ENCODE data around the gene MAN1B1. TPM values are rescaled to one million over a fixed set of nuclear protein-coding genes. Genes with fewer than 3 reads are reported as not detected.

MAN1B1 gene
- total and polyA plus RNA-seq, 4 donors = 19.9 to 31.8 (median 26.5) TPM

DNA sequence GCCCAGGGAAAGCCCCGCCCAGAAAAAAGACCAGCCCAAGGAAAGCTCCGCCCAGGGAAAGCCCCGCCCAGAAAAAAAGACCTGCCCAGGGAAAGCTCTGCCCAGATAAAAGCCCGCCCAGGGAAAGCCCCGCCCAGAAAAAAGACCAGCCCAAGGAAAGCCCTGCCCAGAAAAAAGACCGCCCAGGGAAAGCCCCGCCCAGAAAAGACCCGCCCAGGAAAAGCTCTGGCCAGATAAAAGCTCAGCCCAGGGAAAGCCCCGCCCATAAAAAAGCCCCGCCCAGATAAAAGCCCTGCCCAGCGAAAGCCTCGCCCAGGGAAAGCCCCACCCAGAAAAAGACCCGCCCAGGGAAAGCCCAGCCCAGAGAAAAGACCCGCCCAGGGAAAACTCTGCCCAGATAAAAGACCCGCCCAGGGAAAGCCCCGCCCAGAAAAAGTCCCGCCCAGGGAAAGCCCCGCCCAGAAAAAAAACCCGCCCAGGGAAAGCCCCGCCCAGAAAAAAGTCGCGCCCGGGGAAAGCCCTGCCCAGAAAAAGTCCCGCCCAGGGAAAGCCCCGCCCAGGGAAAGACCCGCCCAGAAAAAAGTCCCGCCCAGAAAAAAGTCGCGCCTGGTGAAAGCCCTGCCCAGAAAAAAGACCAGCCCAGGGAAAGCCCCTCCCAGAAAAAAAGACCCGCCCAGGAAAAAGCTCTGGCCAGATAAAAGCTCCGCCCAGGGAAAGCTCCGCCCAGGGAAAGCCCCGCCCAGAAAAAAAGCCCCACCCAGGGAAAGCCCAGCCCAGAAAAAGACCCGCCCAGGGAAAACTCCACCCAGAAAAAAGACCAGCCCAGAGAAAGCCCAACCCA, 64.1 kb downstream of the MAN1B1 start:
- Histone ChIP-seq H3K4me1 (ENCODE audit: control insufficient read depth in 4 of 4, insufficient read depth in 4 of 4, low read length in 3 of 4) (no peaks in the 10 kb centered on the region), H3K36me3 (ENCODE audit: control insufficient read depth in 4 of 4, insufficient read depth in 3 of 4, low read depth in 1 of 4, low read length in 3 of 4) (no peaks in the 10 kb centered on the region), H3K27ac (ENCODE audit: low read depth in 1 of 2, low read length in 2 of 2) (no peak overlapping the region), H3K9me3 (ENCODE audit: control insufficient read depth in 4 of 4, low read length in 3 of 4) (no peaks in the 10 kb centered on the region), H3K27me3 (ENCODE audit: control insufficient read depth in 4 of 4, insufficient read depth in 4 of 4, low read length in 3 of 4) (peaks cover 0 to 5% (median 3%) of the 10 kb centered on the region in 4 donors), H3K9ac (ENCODE audit: low read depth in 1 of 2, low read length in 2 of 2) (no peak overlapping the region), H3K4me3 (ENCODE audit: low read depth in 1 of 3, low read length in 3 of 3) (no peak overlapping the region)
- 29% methylated on average over 34 of the region's 34 CpGs for WGBS
- TF ChIP-seq RXRA (IDR thresholded peaks at IDR 0.05) (no peak), TAF1 (conservative IDR thresholded peaks at IDR 0.05) (no peak), RAD21 (IDR thresholded peaks at IDR 0.05) (no peak), FOXA2 (IDR thresholded peaks at IDR 0.05) (no peak), NR2F2 (IDR thresholded peaks at IDR 0.05) (no peak), FOXA1 (IDR thresholded peaks at IDR 0.05) (no peak)
- TF ChIP-seq, protein P1, sequence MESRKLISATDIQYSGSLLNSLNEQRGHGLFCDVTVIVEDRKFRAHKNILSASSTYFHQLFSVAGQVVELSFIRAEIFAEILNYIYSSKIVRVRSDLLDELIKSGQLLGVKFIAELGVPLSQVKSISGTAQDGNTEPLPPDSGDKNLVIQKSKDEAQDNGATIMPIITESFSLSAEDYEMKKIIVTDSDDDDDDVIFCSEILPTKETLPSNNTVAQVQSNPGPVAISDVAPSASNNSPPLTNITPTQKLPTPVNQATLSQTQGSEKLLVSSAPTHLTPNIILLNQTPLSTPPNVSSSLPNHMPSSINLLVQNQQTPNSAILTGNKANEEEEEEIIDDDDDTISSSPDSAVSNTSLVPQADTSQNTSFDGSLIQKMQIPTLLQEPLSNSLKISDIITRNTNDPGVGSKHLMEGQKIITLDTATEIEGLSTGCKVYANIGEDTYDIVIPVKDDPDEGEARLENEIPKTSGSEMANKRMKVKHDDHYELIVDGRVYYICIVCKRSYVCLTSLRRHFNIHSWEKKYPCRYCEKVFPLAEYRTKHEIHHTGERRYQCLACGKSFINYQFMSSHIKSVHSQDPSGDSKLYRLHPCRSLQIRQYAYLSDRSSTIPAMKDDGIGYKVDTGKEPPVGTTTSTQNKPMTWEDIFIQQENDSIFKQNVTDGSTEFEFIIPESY (IDR thresholded peaks at IDR 0.05) = no peak
- TF ChIP-seq, protein P2, sequence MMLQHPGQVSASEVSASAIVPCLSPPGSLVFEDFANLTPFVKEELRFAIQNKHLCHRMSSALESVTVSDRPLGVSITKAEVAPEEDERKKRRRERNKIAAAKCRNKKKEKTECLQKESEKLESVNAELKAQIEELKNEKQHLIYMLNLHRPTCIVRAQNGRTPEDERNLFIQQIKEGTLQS (IDR thresholded peaks at IDR 0.05) = no peak
- TF ChIP-seq, protein P3, sequence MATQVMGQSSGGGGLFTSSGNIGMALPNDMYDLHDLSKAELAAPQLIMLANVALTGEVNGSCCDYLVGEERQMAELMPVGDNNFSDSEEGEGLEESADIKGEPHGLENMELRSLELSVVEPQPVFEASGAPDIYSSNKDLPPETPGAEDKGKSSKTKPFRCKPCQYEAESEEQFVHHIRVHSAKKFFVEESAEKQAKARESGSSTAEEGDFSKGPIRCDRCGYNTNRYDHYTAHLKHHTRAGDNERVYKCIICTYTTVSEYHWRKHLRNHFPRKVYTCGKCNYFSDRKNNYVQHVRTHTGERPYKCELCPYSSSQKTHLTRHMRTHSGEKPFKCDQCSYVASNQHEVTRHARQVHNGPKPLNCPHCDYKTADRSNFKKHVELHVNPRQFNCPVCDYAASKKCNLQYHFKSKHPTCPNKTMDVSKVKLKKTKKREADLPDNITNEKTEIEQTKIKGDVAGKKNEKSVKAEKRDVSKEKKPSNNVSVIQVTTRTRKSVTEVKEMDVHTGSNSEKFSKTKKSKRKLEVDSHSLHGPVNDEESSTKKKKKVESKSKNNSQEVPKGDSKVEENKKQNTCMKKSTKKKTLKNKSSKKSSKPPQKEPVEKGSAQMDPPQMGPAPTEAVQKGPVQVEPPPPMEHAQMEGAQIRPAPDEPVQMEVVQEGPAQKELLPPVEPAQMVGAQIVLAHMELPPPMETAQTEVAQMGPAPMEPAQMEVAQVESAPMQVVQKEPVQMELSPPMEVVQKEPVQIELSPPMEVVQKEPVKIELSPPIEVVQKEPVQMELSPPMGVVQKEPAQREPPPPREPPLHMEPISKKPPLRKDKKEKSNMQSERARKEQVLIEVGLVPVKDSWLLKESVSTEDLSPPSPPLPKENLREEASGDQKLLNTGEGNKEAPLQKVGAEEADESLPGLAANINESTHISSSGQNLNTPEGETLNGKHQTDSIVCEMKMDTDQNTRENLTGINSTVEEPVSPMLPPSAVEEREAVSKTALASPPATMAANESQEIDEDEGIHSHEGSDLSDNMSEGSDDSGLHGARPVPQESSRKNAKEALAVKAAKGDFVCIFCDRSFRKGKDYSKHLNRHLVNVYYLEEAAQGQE (IDR thresholded peaks at IDR 0.05) = no peak
- TF ChIP-seq, protein P4, sequence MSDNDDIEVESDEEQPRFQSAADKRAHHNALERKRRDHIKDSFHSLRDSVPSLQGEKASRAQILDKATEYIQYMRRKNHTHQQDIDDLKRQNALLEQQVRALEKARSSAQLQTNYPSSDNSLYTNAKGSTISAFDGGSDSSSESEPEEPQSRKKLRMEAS (IDR thresholded peaks at IDR 0.05) = no peak
- DNase-seq (ENCODE audit: low spot score) = no peak

DNA sequence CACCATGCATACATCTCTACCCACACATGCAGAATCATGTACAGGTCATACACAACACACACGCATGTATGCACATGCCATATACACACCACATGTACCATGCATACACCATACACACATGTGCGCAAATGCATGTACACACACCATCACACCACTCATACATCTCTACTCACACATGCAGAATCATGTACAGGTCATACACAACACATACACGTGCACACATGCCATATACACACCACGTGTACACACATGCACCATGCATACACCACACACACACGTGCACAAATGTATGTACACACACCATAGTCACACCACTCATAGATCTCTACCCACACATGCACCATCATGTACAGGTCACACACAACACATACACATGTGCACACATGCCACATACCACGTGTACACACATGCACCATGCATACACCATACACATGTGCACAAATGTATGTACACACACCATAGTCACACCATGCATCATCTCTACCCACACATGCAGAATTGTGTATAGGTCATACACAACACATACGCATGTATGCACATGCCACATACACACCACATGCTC, 66.1 kb downstream of the MAN1B1 start:
- H3K9me3 ChIP-seq (ENCODE audit: control insufficient read depth in 4 of 4, low read length in 3 of 4) = no peaks in the 10 kb centered on the region
- no peak overlapping the region for H3K4me3 ChIP-seq (ENCODE audit: low read depth in 1 of 3, low read length in 3 of 3)
- H3K27ac ChIP-seq (ENCODE audit: low read depth in 1 of 2, low read length in 2 of 2) = no peak overlapping the region
- H3K9ac ChIP-seq (ENCODE audit: low read depth in 1 of 2, low read length in 2 of 2) = no peak overlapping the region
- no peaks in the 10 kb centered on the region for H3K4me1 ChIP-seq (ENCODE audit: control insufficient read depth in 4 of 4, insufficient read depth in 4 of 4, low read length in 3 of 4)
- H3K36me3 ChIP-seq (ENCODE audit: control insufficient read depth in 4 of 4, insufficient read depth in 3 of 4, low read depth in 1 of 4, low read length in 3 of 4) = no peaks in the 10 kb centered on the region
- DNase-seq (ENCODE audit: low spot score) = no peak
- 87% methylated on average over 7 of the region's 7 CpGs for WGBS
- TF ChIP-seq NR2F2 (IDR thresholded peaks at IDR 0.05) = no peak
- TF ChIP-seq TAF1 (conservative IDR thresholded peaks at IDR 0.05) = no peak
- no peak for TF ChIP-seq EGR1 (IDR thresholded peaks at IDR 0.05; ENCODE audit: low read depth in 2 of 2)
- TF ChIP-seq, protein P5, sequence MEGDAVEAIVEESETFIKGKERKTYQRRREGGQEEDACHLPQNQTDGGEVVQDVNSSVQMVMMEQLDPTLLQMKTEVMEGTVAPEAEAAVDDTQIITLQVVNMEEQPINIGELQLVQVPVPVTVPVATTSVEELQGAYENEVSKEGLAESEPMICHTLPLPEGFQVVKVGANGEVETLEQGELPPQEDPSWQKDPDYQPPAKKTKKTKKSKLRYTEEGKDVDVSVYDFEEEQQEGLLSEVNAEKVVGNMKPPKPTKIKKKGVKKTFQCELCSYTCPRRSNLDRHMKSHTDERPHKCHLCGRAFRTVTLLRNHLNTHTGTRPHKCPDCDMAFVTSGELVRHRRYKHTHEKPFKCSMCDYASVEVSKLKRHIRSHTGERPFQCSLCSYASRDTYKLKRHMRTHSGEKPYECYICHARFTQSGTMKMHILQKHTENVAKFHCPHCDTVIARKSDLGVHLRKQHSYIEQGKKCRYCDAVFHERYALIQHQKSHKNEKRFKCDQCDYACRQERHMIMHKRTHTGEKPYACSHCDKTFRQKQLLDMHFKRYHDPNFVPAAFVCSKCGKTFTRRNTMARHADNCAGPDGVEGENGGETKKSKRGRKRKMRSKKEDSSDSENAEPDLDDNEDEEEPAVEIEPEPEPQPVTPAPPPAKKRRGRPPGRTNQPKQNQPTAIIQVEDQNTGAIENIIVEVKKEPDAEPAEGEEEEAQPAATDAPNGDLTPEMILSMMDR (IDR thresholded peaks at IDR 0.05; ENCODE audit: low read depth, low read length, missing input control) = no peak
- peaks cover 0 to 9% (median 3%) of the 10 kb centered on the region in 4 donors for H3K27me3 ChIP-seq (ENCODE audit: control insufficient read depth in 4 of 4, insufficient read depth in 4 of 4, low read length in 3 of 4)
